ENCODE results near the gene SLC44A5. TPM values are rescaled to one million over a fixed set of nuclear protein-coding genes. Genes with fewer than 3 reads are reported as not detected.
"Not testable (repeated sequence)": the region's sequence is repeated elsewhere in the genome, so short reads cannot be mapped to it uniquely, and the experiment has no call there.

Gene SLC44A5
- polyA plus RNA-seq, 2 of the 4 experiments (the other 2 are of a cell fraction), result 0.10 to 1.5 TPM

DNA sequence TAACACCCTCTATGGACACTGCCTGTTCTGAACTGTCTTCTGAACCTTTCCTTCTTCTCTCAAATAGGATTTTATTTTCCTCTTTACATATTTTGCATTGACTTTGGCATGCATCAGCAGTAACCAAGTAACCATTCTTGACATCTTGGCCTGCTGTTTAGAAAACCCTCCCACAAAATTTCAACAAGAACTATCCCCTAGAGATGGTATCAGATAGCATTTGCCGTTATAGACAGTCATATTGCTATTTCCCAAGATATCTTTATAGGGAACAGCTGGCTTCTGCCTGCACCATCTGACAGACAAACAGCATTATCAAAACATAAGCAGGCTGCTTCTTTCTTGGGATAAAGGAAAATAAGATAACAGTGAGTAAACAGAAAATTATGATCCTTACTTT lies 422.0 kb downstream of the SLC44A5 start:
- Histone ChIP-seq H3K4me3 (no peak overlapping the region), H3K4me2 (no peak overlapping the region), H3K27ac (no peak overlapping the region), H3K4me1 (no peaks in the 10 kb centered on the region), H3K9me3 (no peaks in the 10 kb centered on the region)
- DNase-seq (ENCODE audit: low read depth in 1 of 2, low spot score in 1 of 2) (no peak), ATAC-seq (no peak), FAIRE-seq (no peak)
- CTCF ChIA-PET, result no interaction called here
- WGBS (ENCODE audit: missing lambda C conversion rate), result 32% methylated on average over 1 of the region's 1 CpG
- POLR2A ChIA-PET, result no interaction called here
- TF ChIP-seq TFCP2L1 (CRISPR knock-in tag; IDR thresholded peaks at IDR 0.05), result no peak
- TF ChIP-seq ZC3H11A (IDR thresholded peaks at IDR 0.05), result no peak
- TF ChIP-seq JUN (IDR thresholded peaks at IDR 0.05), result no peak
- TF ChIP-seq, protein P1, sequence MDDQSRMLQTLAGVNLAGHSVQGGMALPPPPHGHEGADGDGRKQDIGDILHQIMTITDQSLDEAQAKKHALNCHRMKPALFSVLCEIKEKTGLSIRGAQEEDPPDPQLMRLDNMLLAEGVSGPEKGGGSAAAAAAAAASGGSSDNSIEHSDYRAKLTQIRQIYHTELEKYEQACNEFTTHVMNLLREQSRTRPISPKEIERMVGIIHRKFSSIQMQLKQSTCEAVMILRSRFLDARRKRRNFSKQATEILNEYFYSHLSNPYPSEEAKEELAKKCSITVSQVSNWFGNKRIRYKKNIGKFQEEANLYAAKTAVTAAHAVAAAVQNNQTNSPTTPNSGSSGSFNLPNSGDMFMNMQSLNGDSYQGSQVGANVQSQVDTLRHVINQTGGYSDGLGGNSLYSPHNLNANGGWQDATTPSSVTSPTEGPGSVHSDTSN (IDR thresholded peaks at IDR 0.05), result no peak
- TF ChIP-seq EHMT2 (IDR thresholded peaks at IDR 0.05; ENCODE audit: low read depth), result no peak
- no peak for TF ChIP-seq GATA3 (IDR thresholded peaks at IDR 0.05; ENCODE audit: borderline replicate concordance)

DNA sequence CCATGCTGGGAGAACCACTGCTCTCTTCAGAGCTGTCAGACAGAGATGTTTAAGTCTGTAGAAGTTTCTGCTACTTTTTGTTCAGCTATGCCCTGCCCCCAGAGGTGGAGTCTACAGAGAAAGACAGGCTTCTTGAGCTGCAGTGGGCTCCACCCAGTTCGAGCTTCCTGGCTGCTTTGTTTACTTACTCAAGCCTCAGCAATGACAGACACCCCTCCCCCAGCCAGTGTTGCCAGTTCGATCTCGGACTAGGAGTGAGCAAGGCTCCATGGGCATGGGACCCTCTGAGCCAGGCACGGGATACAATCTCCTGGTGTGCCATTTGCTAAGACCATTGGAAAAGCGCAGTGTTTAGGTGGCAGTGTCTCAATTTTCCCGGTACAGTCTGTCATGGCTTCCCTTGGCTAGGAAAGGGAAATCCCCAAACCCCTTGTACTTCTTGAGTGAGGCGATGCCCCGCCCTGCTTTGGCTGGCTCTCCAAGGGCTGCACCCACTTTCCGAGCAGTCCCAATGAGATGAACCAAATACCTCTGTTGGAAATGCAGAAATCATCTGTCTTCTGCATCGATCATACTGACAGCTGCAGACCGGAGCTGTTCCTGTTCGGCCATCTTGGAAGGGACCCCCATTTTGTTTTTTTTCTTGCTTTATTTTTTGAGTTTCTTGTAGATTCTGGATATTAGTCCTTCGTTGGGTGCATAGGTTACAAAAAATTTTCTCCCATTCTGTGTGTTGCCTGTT lies 429.5 kb downstream of the SLC44A5 start:
- H3K4me2 ChIP-seq; H3K4me3 ChIP-seq; POLR2A ChIA-PET; H3K4me1 ChIP-seq; H3K9me3 ChIP-seq; DNase-seq (ENCODE audit: low read depth in 1 of 2, low spot score in 1 of 2); H3K27ac ChIP-seq; ATAC-seq; FAIRE-seq: not testable (repeated sequence)
- CTCF ChIA-PET, result interaction anchor here (1.4 kb wide), 1 partner anchor 128 kb away, joined by 3 read pairs; no protein-coding TSS in a partner anchor
- 18% methylated on average over 9 of the region's 13 CpGs for WGBS (ENCODE audit: missing lambda C conversion rate)

DNA sequence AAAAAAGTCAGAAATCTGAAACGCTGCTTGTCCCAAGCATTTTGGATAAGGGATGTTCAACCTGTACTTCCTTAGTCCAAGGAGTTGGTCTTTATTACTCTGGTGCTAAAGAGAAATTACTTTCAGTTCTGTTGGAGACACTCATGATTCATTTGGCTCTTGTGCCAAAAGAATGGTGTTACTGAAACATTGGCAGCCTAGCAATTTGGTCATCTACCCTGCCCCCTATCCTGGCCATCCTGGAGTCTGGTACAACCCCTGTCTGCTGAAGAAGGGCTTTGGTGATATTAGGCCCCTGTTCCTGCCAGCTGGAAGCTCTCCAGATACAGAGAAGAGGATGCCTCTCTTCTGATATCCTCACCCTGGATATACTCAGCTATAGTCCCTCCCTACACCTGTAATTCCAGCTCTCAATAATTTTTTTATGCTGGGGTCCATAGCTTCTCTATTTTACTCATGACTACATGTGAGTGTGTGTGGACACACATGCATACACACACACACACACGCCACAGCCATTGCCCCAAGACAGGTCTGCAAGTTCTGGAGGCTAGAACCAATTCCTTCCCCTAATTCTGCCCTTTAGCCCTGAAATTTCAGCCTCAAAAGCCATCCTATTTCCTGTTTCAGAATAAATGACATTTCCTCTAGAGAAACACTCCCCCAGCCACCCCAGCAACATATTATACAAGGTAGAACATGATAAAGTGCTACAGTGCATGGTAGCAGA lies 436.7 kb downstream of the SLC44A5 start:
- Histone ChIP-seq H3K9me3 (no peaks in the 10 kb centered on the region), H3K27ac (no peak overlapping the region), H3K4me3 (no peak overlapping the region), H3K4me2 (no peak overlapping the region), H3K4me1 (no peaks in the 10 kb centered on the region)
- no peak for DNase-seq (ENCODE audit: low read depth in 1 of 2, low spot score in 1 of 2)
- CTCF ChIA-PET, result no interaction called here
- FAIRE-seq, result no peak
- 28% methylated on average over 2 of the region's 2 CpGs for WGBS (ENCODE audit: missing lambda C conversion rate)
- POLR2A ChIA-PET, result no interaction called here
- TF ChIP-seq JUN (IDR thresholded peaks at IDR 0.05), result no peak
- TF ChIP-seq ZFP36 (IDR thresholded peaks at IDR 0.05; ENCODE audit: borderline replicate concordance, partially characterized antibody), result no peak
- TF ChIP-seq BHLHE40 (IDR thresholded peaks at IDR 0.05; ENCODE audit: low read depth, low read length), result no peak
- TF ChIP-seq POLR2AphosphoS2 (conservative IDR thresholded peaks at IDR 0.05; ENCODE audit: low read length), result no peak
- no peak for TF ChIP-seq EP300 (IDR thresholded peaks at IDR 0.05)
- no peak for TF ChIP-seq NR3C1 (IDR thresholded peaks at IDR 0.05)
- ATAC-seq, result no peak

DNA sequence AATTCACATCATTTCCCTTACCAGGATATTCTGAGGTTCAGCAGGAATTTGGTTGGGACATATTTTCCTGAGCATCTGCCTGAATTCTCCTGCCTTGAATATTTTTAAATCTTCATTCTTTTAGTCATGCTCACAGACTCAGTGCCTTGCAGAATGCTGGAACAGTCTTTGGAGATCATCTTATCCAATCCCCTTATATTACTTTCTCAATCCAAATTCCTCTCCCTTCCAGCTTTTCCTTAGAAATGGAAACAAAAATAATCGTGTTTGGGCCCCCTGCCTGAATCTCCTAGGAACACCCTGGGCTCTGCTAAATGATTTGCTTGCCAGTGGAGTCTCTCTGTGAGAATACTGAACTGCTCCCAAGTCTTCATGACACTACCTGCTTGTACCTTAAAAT lies 438.4 kb downstream of the SLC44A5 start:
- Histone ChIP-seq H3K9me3 (no peaks in the 10 kb centered on the region), H3K4me2 (no peak overlapping the region), H3K4me3 (no peak overlapping the region), H3K4me1 (no peaks in the 10 kb centered on the region), H3K27ac (no peak overlapping the region)
- 6% methylated on average over 1 of the region's 1 CpG for WGBS (ENCODE audit: missing lambda C conversion rate)
- POLR2A ChIA-PET, result interaction anchor here (0.8 kb wide), 1 partner anchor 37 kb away, joined by 3 read pairs; no protein-coding TSS in a partner anchor
- FAIRE-seq, result no peak
- DNase-seq (ENCODE audit: low read depth in 1 of 2, low spot score in 1 of 2), result no peak
- no peak for ATAC-seq
- TF ChIP-seq EP300 (IDR thresholded peaks at IDR 0.05) (no peak), FOXS1 (CRISPR knock-in tag; IDR thresholded peaks at IDR 0.05) (no peak), POLR2AphosphoS2 (conservative IDR thresholded peaks at IDR 0.05; ENCODE audit: low read length) (no peak), HEYL (CRISPR knock-in tag; IDR thresholded peaks at IDR 0.05) (no peak), EHF (CRISPR knock-in tag; IDR thresholded peaks at IDR 0.05) (no peak), NPAS2 (CRISPR knock-in tag; IDR thresholded peaks at IDR 0.05; ENCODE audit: borderline replicate concordance) (no peak), MYC (IDR thresholded peaks at IDR 0.05; ENCODE audit: borderline replicate concordance, low read length) (no peak), GATA3 (IDR thresholded peaks at IDR 0.05; ENCODE audit: borderline replicate concordance) (no peak), CBX8 (IDR thresholded peaks at IDR 0.05) (no peak), JUN (IDR thresholded peaks at IDR 0.05) (no peak), EHMT2 (IDR thresholded peaks at IDR 0.05; ENCODE audit: low read depth) (no peak)
- TF ChIP-seq, protein P2, sequence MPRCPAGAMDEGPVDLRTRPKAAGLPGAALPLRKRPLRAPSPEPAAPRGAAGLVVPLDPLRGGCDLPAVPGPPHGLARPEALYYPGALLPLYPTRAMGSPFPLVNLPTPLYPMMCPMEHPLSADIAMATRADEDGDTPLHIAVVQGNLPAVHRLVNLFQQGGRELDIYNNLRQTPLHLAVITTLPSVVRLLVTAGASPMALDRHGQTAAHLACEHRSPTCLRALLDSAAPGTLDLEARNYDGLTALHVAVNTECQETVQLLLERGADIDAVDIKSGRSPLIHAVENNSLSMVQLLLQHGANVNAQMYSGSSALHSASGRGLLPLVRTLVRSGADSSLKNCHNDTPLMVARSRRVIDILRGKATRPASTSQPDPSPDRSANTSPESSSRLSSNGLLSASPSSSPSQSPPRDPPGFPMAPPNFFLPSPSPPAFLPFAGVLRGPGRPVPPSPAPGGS (IDR thresholded peaks at IDR 0.05), result no peak
- TF ChIP-seq, protein P3, sequence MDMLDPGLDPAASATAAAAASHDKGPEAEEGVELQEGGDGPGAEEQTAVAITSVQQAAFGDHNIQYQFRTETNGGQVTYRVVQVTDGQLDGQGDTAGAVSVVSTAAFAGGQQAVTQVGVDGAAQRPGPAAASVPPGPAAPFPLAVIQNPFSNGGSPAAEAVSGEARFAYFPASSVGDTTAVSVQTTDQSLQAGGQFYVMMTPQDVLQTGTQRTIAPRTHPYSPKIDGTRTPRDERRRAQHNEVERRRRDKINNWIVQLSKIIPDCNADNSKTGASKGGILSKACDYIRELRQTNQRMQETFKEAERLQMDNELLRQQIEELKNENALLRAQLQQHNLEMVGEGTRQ (IDR thresholded peaks at IDR 0.05), result no peak
- TF ChIP-seq, protein P4, sequence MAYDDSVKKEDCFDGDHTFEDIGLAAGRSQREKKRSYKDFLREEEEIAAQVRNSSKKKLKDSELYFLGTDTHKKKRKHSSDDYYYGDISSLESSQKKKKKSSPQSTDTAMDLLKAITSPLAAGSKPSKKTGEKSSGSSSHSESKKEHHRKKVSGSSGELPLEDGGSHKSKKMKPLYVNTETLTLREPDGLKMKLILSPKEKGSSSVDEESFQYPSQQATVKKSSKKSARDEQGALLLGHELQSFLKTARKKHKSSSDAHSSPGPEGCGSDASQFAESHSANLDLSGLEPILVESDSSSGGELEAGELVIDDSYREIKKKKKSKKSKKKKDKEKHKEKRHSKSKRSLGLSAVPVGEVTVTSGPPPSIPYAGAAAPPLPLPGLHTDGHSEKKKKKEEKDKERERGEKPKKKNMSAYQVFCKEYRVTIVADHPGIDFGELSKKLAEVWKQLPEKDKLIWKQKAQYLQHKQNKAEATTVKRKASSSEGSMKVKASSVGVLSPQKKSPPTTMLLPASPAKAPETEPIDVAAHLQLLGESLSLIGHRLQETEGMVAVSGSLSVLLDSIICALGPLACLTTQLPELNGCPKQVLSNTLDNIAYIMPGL (CRISPR knock-in tag; IDR thresholded peaks at IDR 0.05; ENCODE audit: borderline replicate concordance), result no peak
- TF ChIP-seq, protein P5, sequence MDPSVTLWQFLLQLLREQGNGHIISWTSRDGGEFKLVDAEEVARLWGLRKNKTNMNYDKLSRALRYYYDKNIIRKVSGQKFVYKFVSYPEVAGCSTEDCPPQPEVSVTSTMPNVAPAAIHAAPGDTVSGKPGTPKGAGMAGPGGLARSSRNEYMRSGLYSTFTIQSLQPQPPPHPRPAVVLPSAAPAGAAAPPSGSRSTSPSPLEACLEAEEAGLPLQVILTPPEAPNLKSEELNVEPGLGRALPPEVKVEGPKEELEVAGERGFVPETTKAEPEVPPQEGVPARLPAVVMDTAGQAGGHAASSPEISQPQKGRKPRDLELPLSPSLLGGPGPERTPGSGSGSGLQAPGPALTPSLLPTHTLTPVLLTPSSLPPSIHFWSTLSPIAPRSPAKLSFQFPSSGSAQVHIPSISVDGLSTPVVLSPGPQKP (IDR thresholded peaks at IDR 0.05; ENCODE audit: low read depth, low read length), result no peak
- TF ChIP-seq, protein P6, sequence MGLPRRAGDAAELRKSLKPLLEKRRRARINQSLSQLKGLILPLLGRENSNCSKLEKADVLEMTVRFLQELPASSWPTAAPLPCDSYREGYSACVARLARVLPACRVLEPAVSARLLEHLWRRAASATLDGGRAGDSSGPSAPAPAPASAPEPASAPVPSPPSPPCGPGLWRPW (IDR thresholded peaks at IDR 0.05), result no peak
- CTCF ChIA-PET, result no interaction called here
